ENCODE data around the gene ACTN1.

Gene ACTN1

DNA sequence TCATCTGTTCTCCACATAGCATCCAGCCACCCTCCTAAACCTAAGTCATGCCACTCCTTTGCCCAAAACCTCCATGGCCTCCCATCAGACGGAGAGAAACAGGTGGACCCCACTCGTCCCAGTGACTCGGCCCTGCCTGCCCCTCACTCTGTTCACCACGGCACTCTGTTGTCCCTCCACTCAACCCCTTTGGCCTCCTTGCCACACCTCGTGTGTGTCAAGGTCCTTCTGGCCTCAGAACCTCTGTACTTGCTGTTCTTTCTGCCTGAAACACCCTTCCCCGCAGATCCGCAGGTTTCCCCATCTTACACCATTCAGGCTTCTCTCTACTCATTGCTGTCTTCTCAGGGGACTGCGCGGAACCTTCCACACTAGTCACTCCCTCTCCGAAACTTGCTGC, 24.5 kb upstream of the ACTN1 start:
- Mint-ChIP-seq H3K27ac (no peak overlapping the region), H3K4me1 (peaks cover 4% of the 10 kb centered on the region), H3K4me3 (no peak overlapping the region), H3K9me3 (no peaks in the 10 kb centered on the region), H3K36me3 (no peaks in the 10 kb centered on the region), H3K27me3 (peaks cover 14% of the 10 kb centered on the region)
- DNase-seq, result no peak
- CTCF ChIA-PET, result interaction anchor here (0.7 to 3.4 kb wide), 4 partner anchors 8 to 92 kb away, joined by 3 to 23 read pairs (median 3); no protein-coding TSS in a partner anchor

DNA sequence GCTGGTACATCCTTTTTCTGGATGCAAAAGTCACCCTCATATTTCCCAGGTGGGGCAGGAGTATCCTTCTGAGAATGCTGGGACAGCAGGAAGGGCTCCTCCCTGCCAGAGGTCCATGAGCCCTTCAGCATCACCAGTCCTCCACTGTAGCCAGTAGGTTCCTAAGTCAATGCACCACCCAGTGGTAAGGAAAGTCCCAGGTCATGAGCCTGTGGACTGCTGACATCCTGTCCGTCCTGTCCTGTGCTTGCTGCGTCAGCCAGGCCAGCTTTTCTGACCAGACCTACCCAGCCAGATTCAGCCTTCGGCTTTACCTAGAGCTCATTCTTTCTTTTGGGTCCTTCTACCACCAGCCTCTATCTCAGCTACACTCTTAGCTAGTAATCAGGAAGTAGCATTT, 23.0 kb upstream of the ACTN1 start:
- no peak overlapping the region for H3K4me3 Mint-ChIP-seq
- H3K27ac Mint-ChIP-seq, result no peak overlapping the region
- H3K9me3 Mint-ChIP-seq, result no peaks in the 10 kb centered on the region
- H3K4me1 Mint-ChIP-seq, result peaks cover 12% of the 10 kb centered on the region
- H3K36me3 Mint-ChIP-seq, result no peaks in the 10 kb centered on the region
- DNase-seq, result no peak
- peaks cover 14% of the 10 kb centered on the region for H3K27me3 Mint-ChIP-seq
- CTCF ChIA-PET, result interaction anchor here (0.5 to 3.4 kb wide), 4 partner anchors 10 to 98 kb away, joined by 3 to 23 read pairs (median 3); no protein-coding TSS in a partner anchor

DNA sequence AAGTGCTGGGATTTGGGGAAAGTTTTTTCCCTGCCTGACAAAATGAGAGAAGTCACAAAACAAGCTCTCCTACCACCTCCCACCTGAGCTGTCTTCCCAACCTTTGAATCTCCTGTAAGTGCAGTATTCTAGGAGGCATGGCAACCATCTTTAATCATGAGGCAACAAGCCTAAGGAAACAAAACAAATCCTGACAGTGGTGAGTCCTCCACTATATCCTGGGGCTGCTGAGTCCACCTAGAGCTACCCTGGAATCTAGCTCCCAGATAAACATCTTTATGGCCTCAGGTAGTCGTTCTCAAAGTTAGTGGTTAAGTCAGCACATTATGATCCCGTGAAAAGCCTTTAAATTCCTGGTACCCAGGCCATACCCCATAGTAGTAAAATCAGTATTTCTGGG, 22.3 kb upstream of the ACTN1 start:
- DNase-seq, result no peak
- H3K4me1 Mint-ChIP-seq, result peaks cover 13% of the 10 kb centered on the region
- CTCF ChIA-PET, result interaction anchor here (3.4 kb wide), 1 partner anchor 90 kb away, joined by 23 read pairs; no protein-coding TSS in a partner anchor
- no peak overlapping the region for H3K27ac Mint-ChIP-seq
- no peaks in the 10 kb centered on the region for H3K9me3 Mint-ChIP-seq
- H3K27me3 Mint-ChIP-seq, result peaks cover 14% of the 10 kb centered on the region
- H3K36me3 Mint-ChIP-seq, result no peaks in the 10 kb centered on the region
- H3K4me3 Mint-ChIP-seq, result no peak overlapping the region

DNA sequence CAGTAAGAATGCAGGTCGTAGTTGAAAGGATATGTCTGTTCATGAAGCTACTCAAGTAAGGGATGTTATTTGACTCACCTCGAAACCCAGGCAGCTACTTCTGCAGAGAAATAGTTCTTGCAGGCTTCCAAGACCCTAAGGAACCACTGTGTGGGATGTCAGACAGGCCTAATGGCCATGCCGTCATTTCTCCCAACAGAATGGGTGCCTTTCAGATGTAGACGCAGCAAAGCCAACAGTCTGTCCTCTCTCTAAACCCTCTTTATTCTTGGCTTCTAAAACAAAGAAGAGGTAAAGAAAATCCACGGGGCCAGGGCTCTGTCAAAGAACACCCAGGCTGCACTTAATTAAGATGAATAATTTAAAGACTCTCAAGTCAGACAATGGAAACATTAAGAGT, 19.0 kb upstream of the ACTN1 start:
- Mint-ChIP-seq H3K4me3 (no peak overlapping the region), H3K4me1 (peaks cover 42% of the 10 kb centered on the region), H3K27ac (no peak overlapping the region), H3K36me3 (peaks cover 11% of the 10 kb centered on the region), H3K27me3 (no peaks in the 10 kb centered on the region), H3K9me3 (peaks cover 8% of the 10 kb centered on the region)
- no peak for DNase-seq
- CTCF ChIA-PET, result interaction anchor here (1.0 to 1.3 kb wide), 2 partner anchors 10 to 86 kb away, joined by 3 to 4 read pairs; no protein-coding TSS in a partner anchor

DNA sequence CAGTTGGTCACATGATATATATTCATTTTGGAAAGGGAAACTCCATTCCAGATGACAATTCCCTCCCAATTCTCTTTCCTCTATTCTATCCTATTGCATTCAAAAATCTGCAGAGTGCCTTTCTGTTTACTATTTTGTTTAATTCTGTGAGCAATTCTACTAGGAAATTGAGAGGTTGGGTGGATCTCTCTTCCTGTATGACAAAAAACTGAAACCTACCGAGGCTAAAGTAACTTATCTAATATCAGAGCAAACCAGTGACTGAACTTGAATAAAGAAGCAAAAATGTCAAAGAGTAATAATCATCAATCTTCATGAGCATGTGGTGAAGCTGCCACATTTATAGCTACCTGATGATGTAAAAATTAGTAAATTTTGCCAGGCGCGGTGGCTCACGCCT, 16.6 kb upstream of the ACTN1 start:
- Mint-ChIP-seq H3K9me3 (peaks cover 8% of the 10 kb centered on the region), H3K27ac (peak overlapping the region; percentile 85), H3K4me1 (peaks cover 46% of the 10 kb centered on the region), H3K36me3 (peaks cover 11% of the 10 kb centered on the region), H3K27me3 (peaks cover 1% of the 10 kb centered on the region), H3K4me3 (peak overlapping the region; percentile 13)
- CTCF ChIA-PET, result interaction anchor here (0.9 to 1.4 kb wide), 2 partner anchors 8 to 152 kb away, joined by 3 read pairs; no protein-coding TSS in a partner anchor
- DNase-seq, result no peak

DNA sequence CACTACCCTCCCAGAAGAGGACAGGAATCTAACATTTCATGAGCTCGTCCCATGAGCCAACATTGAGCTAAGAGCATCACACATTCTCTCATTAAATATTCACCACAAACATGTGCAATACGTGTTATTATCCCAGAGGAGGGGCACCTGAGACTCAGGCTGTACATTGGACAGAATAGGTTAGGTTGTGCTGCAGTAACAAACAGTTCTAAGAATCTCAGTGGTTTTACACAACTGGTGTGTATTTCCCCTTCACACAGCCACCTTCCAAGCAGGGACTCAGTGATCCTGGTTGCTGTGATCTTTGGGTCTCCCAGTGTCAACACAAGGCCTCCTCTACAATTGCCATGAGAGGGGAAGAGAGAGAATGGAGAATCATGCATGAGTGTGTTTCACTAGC, 15.0 kb upstream of the ACTN1 start:
- no peak overlapping the region for H3K4me3 Mint-ChIP-seq

DNA sequence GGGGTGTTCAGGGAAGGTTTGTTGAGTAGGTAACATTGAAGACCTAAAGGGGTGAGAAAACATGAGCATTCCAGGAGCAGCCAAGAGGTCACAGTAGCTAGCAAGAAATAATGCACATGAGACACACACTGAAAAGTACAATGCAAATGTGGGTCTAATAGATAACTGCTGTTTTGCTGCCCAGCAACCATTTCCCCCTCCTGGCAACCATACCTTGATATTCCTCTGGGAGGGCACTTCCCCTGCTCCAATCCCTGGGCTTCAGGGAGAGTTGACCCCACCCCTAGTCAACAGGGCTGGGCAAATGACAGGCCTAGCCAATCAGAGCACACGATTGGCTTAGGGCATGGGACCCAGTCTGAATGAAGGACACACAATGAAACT, 8.5 kb upstream of the ACTN1 start:
- no peak overlapping the region for H3K27ac Mint-ChIP-seq
- no peak for DNase-seq
- CTCF ChIA-PET, result no interaction called here
- H3K4me3 Mint-ChIP-seq, result no peak overlapping the region
- peaks cover 34% of the 10 kb centered on the region for H3K27me3 Mint-ChIP-seq
- H3K4me1 Mint-ChIP-seq, result peaks cover 30% of the 10 kb centered on the region
- H3K36me3 Mint-ChIP-seq, result no peaks in the 10 kb centered on the region
- H3K9me3 Mint-ChIP-seq, result no peaks in the 10 kb centered on the region

More for the DNA sequence above, 15.0 kb upstream of the ACTN1 start:
- DNase-seq, result no peak
- Mint-ChIP-seq H3K4me1 (peaks cover 47% of the 10 kb centered on the region), H3K36me3 (peaks cover 11% of the 10 kb centered on the region), H3K9me3 (peaks cover 8% of the 10 kb centered on the region), H3K27ac (no peak overlapping the region), H3K27me3 (peaks cover 8% of the 10 kb centered on the region)
- CTCF ChIA-PET, result interaction anchor here (0.6 to 1.0 kb wide), 2 partner anchors 48 to 83 kb away, joined by 3 read pairs; no protein-coding TSS in a partner anchor

DNA sequence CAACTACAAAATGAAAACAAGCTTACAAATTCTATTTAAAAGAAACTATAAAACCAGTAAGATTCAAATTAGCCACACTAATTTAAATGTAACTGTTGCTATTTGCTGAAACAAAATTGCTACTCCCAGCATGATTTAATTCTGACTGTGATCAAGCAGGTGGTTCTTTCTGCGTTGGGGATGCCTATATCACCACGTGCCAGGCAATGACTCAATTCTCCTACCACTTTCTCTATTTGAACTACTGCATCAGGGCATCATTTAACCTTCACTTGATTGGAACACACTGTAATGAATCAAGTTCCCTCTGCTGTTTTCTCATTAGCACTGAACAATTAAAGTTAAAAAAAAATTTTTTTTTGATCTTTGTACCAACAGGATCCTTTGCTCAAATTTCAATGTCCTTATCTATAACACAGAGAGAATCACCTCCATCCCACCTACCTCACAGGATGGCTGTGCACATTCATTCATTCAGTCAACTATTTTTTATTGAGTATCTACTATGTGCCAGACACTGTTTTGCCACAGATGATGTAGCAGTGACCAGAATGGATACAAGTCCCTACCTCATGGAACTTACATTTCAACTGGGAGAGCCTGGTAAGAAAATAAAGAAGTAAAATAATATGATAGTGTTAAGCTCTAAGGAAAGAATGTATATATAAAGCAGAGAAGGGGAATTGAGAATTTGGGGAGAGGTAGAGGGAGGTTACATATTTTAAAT, 8.0 kb upstream of the ACTN1 start:
- no peak for DNase-seq
- Mint-ChIP-seq H3K27ac (no peak overlapping the region), H3K9me3 (no peaks in the 10 kb centered on the region), H3K4me1 (peaks cover 30% of the 10 kb centered on the region), H3K36me3 (no peaks in the 10 kb centered on the region), H3K27me3 (peaks cover 39% of the 10 kb centered on the region), H3K4me3 (no peak overlapping the region)
- CTCF ChIA-PET, result no interaction called here

DNA sequence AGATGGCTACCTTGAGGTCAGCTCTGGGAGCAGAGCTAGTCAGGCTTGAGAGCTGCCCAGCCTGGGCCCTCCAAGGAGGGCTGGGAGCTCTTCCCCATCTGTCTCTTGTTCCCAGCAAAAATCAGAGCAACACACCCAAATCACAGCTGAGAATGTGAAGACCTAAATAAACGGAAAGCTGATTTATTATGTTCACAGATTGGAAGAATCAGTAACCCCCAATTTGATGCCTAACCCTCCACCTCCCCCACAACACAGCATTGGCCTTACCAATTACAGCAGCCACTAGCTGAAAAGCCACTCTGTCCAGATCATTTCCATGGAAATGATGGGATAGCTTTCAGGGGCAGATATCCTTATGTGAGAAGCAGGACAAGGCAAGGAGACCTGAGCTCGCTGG, 7.1 kb upstream of the ACTN1 start:
- Mint-ChIP-seq H3K4me1 (peaks cover 23% of the 10 kb centered on the region), H3K4me3 (no peak overlapping the region), H3K27me3 (peaks cover 47% of the 10 kb centered on the region), H3K36me3 (no peaks in the 10 kb centered on the region), H3K9me3 (no peaks in the 10 kb centered on the region), H3K27ac (no peak overlapping the region)
- CTCF ChIA-PET, result no interaction called here
- no peak for DNase-seq

DNA sequence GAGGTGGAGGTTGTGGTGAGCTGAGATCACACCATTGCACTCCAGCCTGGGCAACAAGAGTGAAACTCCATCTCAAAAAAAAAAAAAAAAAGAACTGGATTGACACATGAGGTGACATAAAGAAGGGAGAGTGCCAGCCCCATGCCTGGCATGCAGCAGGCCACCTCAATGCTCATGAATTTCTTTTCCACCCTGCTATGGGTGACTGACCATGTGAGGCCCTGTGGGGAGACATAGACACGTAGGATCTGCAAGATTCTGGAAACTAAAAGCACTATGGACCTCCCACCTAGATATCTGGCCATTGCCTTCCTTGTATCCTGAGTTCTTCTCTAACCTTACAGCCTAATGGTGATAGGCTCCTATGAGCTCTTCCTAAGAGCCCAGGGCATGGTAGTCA, 5.6 kb upstream of the ACTN1 start:
- Mint-ChIP-seq H3K9me3 (no peaks in the 10 kb centered on the region), H3K4me3 (no peak overlapping the region), H3K27ac (no peak overlapping the region), H3K27me3 (peaks cover 56% of the 10 kb centered on the region), H3K36me3 (no peaks in the 10 kb centered on the region), H3K4me1 (peaks cover 26% of the 10 kb centered on the region)
- CTCF ChIA-PET, result no interaction called here
- no peak for DNase-seq

DNA sequence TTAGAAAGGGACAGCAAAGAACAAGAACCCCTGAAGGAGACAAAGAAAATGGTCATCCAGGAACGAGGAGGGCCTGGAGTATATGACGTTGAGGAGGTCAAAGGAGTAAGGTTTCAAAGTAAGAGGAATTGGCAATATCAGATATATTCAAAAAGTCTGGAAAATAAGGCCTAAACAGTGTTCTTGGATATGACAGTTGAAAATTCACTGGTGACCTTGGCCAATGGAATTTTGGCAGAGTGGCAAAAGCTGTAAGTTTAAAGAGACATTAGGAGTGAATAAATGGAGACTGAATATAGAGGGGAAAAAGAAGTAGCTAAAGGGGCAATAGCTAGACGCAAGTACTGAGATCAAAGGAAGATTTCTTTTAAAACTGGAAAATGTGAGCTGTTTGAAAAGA, 4.1 kb upstream of the ACTN1 start:
- Mint-ChIP-seq H3K4me1 (peaks cover 18% of the 10 kb centered on the region), H3K27me3 (peaks cover 65% of the 10 kb centered on the region), H3K27ac (no peak overlapping the region), H3K36me3 (no peaks in the 10 kb centered on the region), H3K9me3 (no peaks in the 10 kb centered on the region), H3K4me3 (no peak overlapping the region)
- DNase-seq, result no peak
- CTCF ChIA-PET, result no interaction called here

DNA sequence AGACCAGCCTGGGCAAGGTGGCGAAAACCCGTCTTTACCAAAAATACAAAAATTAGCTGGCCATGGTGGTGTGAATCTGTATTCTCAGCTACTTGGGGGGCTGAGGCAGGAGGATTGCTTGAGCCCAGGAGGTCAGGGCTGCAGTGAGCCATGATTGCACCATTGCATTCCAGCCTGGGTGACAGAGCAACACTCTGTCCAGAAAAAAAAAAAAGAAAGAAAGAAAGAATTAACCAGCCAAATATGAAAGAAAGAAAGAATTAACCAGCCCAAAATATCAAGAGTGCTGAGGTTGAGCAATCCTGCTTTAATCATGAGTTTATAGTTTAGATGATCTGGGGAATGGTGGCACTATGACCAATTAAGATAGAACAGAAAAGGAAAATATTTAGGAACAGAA, 3.5 kb upstream of the ACTN1 start:
- H3K4me1 Mint-ChIP-seq, result peaks cover 18% of the 10 kb centered on the region
- no peak overlapping the region for H3K27ac Mint-ChIP-seq
- no peak for DNase-seq
- no peaks in the 10 kb centered on the region for H3K36me3 Mint-ChIP-seq
- no peaks in the 10 kb centered on the region for H3K9me3 Mint-ChIP-seq
- CTCF ChIA-PET, result no interaction called here
- H3K4me3 Mint-ChIP-seq, result no peak overlapping the region
- H3K27me3 Mint-ChIP-seq, result peaks cover 70% of the 10 kb centered on the region

DNA sequence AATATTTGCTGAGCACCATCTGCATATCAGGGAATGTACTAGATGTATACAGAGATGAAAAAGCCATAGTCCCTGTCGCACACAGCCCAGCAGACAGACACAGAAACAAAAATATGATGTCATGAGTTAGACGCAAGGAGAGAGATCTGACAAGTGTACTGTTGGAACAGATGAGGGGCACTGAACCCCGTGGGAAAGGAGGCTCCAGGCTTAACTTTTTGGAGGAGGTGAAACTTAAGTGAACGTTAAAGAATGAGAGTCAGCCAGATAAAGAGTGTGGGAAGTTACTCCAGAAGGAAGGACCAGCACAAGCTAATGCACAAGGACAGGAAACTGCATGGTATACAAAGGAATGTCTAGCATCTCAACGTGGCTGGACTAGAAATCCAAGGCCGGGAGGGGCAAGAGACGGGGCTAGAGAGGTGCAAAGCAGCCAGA, 2.5 kb upstream of the ACTN1 start:
- H3K4me1 Mint-ChIP-seq, result peaks cover 21% of the 10 kb centered on the region
- H3K36me3 Mint-ChIP-seq, result peaks cover 6% of the 10 kb centered on the region
- no peak overlapping the region for H3K27ac Mint-ChIP-seq
- no peak for DNase-seq
- H3K27me3 Mint-ChIP-seq, result peaks cover 74% of the 10 kb centered on the region
- H3K9me3 Mint-ChIP-seq, result no peaks in the 10 kb centered on the region
- CTCF ChIA-PET, result no interaction called here
- no peak overlapping the region for H3K4me3 Mint-ChIP-seq

DNA sequence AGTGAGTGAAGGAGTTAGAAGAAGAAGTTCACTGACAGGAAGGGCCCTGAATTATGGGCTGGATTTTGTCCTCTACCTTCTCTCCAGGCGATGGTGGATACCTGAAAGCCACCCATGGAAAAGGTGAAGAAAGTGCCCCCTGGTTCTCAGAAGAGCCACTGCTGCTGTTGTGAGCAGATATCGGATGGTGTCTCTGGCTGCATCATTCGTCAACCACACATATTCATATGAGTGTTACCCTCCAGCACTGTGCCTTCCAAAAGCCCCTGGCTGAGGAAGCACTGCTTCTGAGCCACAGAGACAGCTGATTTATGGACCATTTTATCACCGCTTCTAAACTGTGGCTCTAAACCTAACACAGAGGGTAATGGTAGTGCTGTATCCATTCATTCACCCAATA, 2.0 kb upstream of the ACTN1 start:
- H3K4me3 Mint-ChIP-seq, result no peak overlapping the region
- no peaks in the 10 kb centered on the region for H3K9me3 Mint-ChIP-seq
- CTCF ChIA-PET, result no interaction called here
- H3K4me1 Mint-ChIP-seq, result peaks cover 21% of the 10 kb centered on the region
- peaks cover 72% of the 10 kb centered on the region for H3K27me3 Mint-ChIP-seq
- H3K27ac Mint-ChIP-seq, result no peak overlapping the region
- DNase-seq, result no peak
- peaks cover 10% of the 10 kb centered on the region for H3K36me3 Mint-ChIP-seq
